Stimulated activated CD8-positive, alpha-beta memory T cell treated with anti-CD3 and anti-CD28 coated beads, Interleukin-12 subunit alpha, Interleukin-12 subunit beta, amount 100 ng/mL, for 4 hours (primary cell): ENCODE results near the gene TP73.

Experiments used
- DNase-seq: peaks from one replicate; pipeline ENCODE4 v3.0.0-alpha.2; 2020; ENCODE audit warnings: low read depth

The TP73 gene

GRCh38 chr1:3729594-3730542 lies 77.6 kb downstream of the TP73 start:
- DNase-seq: no peak

GRCh38 chr1:3730543-3731247 lies 78.4 kb downstream of the TP73 start:
- DNase-seq: no peak

- no peak for DNase-seq
Measured at GRCh38 chr1:3731583-3732433, 79.5 kb downstream of the TP73 start.

GRCh38 chr1:3732434-3733093 lies 80.2 kb downstream of the TP73 start:
- DNase-seq: no peak

- DNase-seq: no peak
Measured at GRCh38 chr1:3733094-3733882, 81.0 kb downstream of the TP73 start.

GRCh38 chr1:3733883-3734589 lies 81.7 kb downstream of the TP73 start:
- no peak for DNase-seq

GRCh38 chr1:3734602-3735001 lies 82.3 kb downstream of the TP73 start:
- DNase-seq: no peak

GRCh38 chr1:3735027-3735681 lies 82.8 kb downstream of the TP73 start:
- DNase-seq: no peak

GRCh38 chr1:3735688-3736087 lies 83.4 kb downstream of the TP73 start:
- DNase-seq: no peak

- DNase-seq: no peak
Measured at GRCh38 chr1:3736131-3736561, 83.8 kb downstream of the TP73 start.

- DNase-seq: no peak
Measured at GRCh38 chr1:3736708-3737107, 84.4 kb downstream of the TP73 start.

GRCh38 chr1:3738943-3739342 lies 86.6 kb downstream of the TP73 start:
- DNase-seq: no peak

GRCh38 chr1:3740042-3740441 lies 87.7 kb downstream of the TP73 start:
- no peak for DNase-seq

GRCh38 chr1:3740752-3741151 lies 88.4 kb downstream of the TP73 start:
- DNase-seq: no peak

- no peak for DNase-seq
Measured at GRCh38 chr1:3741566-3742438, 89.5 kb downstream of the TP73 start.

- no peak for DNase-seq
Measured at GRCh38 chr1:3742439-3743298, 90.4 kb downstream of the TP73 start.

GRCh38 chr1:3743421-3743820 lies 91.1 kb downstream of the TP73 start:
- DNase-seq: no peak

GRCh38 chr1:3743826-3744225 lies 91.5 kb downstream of the TP73 start:
- DNase-seq: no peak
